ENCODE measurements around the gene CCDC8. TPM values are rescaled to one million over a fixed set of nuclear protein-coding genes. Genes with fewer than 3 reads are reported as not detected.

The CCDC8 gene
- polyA plus RNA-seq, 1 experiment = 9.2 TPM

- peaks cover 4% of the 10 kb centered on the region for H3K9me3 ChIP-seq (ENCODE audit: control insufficient read depth, insufficient read depth, low read length)
- ChIA-PET POLR2A (no interaction called here), CTCF (no interaction called here)
- no peak for DNase-seq (ENCODE audit: low read depth, low spot score)
- no peak overlapping the region for H3K4me3 ChIP-seq (ENCODE audit: low read depth, low read length)
- H3K27me3 ChIP-seq (ENCODE audit: control insufficient read depth, insufficient read depth, low read length) = peaks cover 8% of the 10 kb centered on the region
- no peak for TF ChIP-seq CTCF (IDR thresholded peaks at IDR 0.05; ENCODE audit: low read depth, low read length)
- no peak overlapping the region for H3K27ac ChIP-seq (ENCODE audit: low read depth, low read length)
These were observed 37.4 kb upstream of the CCDC8 start for GRCh38 chr19:46450737-46451136.

GRCh38 chr19:46449228-46449627 is 35.9 kb upstream of the CCDC8 start:
- ChIA-PET CTCF (no interaction called here), POLR2A (no interaction called here)
- TF ChIP-seq CTCF (IDR thresholded peaks at IDR 0.05; ENCODE audit: low read depth, low read length) = no peak
- Histone ChIP-seq H3K9me3 (ENCODE audit: control insufficient read depth, insufficient read depth, low read length) (peaks cover 4% of the 10 kb centered on the region), H3K4me3 (ENCODE audit: low read depth, low read length) (no peak overlapping the region), H3K27me3 (ENCODE audit: control insufficient read depth, insufficient read depth, low read length) (peaks cover 8% of the 10 kb centered on the region), H3K27ac (ENCODE audit: low read depth, low read length) (no peak overlapping the region)
- DNase-seq (ENCODE audit: low read depth, low spot score) = no peak

- ChIA-PET POLR2A (no interaction called here), CTCF (no interaction called here)
- no peak for DNase-seq (ENCODE audit: low read depth, low spot score)
- H3K4me3 ChIP-seq (ENCODE audit: low read depth, low read length) = no peak overlapping the region
- H3K9me3 ChIP-seq (ENCODE audit: control insufficient read depth, insufficient read depth, low read length) = peaks cover 4% of the 10 kb centered on the region
- no peak overlapping the region for H3K27ac ChIP-seq (ENCODE audit: low read depth, low read length)
- no peak for TF ChIP-seq CTCF (IDR thresholded peaks at IDR 0.05; ENCODE audit: low read depth, low read length)
- H3K27me3 ChIP-seq (ENCODE audit: control insufficient read depth, insufficient read depth, low read length) = peaks cover 6% of the 10 kb centered on the region
These were observed 35.2 kb upstream of the CCDC8 start for GRCh38 chr19:46448601-46449000.

- Histone ChIP-seq H3K27me3 (ENCODE audit: control insufficient read depth, insufficient read depth, low read length) (peaks cover 5% of the 10 kb centered on the region), H3K9me3 (ENCODE audit: control insufficient read depth, insufficient read depth, low read length) (peaks cover 4% of the 10 kb centered on the region), H3K4me3 (ENCODE audit: low read depth, low read length) (no peak overlapping the region), H3K27ac (ENCODE audit: low read depth, low read length) (no peak overlapping the region)
- no peak for DNase-seq (ENCODE audit: low read depth, low spot score)
- no peak for TF ChIP-seq CTCF (IDR thresholded peaks at IDR 0.05; ENCODE audit: low read depth, low read length)
- ChIA-PET POLR2A (interaction anchor here (0.6 kb wide), 1 partner anchor 59 kb away, joined by 4 read pairs; no protein-coding TSS in a partner anchor), CTCF (no interaction called here)
These were observed 34.5 kb upstream of the CCDC8 start for GRCh38 chr19:46447824-46448223.

- ChIA-PET POLR2A (no interaction called here), CTCF (no interaction called here)
- no peak for TF ChIP-seq CTCF (IDR thresholded peaks at IDR 0.05; ENCODE audit: low read depth, low read length)
These were observed 33.6 kb upstream of the CCDC8 start for GRCh38 chr19:46447006-46447405.

More at GRCh38 chr19:46447006-46447405, 33.6 kb upstream of the CCDC8 start:
- H3K27me3 ChIP-seq (ENCODE audit: control insufficient read depth, insufficient read depth, low read length) = peaks cover 5% of the 10 kb centered on the region
- H3K9me3 ChIP-seq (ENCODE audit: control insufficient read depth, insufficient read depth, low read length) = peaks cover 4% of the 10 kb centered on the region
- no peak for DNase-seq (ENCODE audit: low read depth, low spot score)
- H3K27ac ChIP-seq (ENCODE audit: low read depth, low read length) = no peak overlapping the region
- no peak overlapping the region for H3K4me3 ChIP-seq (ENCODE audit: low read depth, low read length)

Data from AG04450 (cell line).